ENCODE results near the gene CCDC33.

The CCDC33 gene

GRCh38 chr15:74381481-74381880 lies 145.4 kb downstream of the CCDC33 start:
- DNase-seq (ENCODE audit: low read depth in 2 of 2) = no peak

GRCh38 chr15:74382004-74382816 lies 146.1 kb downstream of the CCDC33 start:
- peak in 1 of 2 experiments; percentile 77 for DNase-seq (ENCODE audit: low read depth in 2 of 2)

- no peak for DNase-seq (ENCODE audit: low read depth in 2 of 2)
These were observed 147.2 kb downstream of the CCDC33 start for GRCh38 chr15:74383286-74383685.

- peak in 1 of 2 experiments; percentile 80 for DNase-seq (ENCODE audit: low read depth in 2 of 2)
These were observed 147.8 kb downstream of the CCDC33 start for GRCh38 chr15:74383695-74384565.

- DNase-seq (ENCODE audit: low read depth in 2 of 2) = no peak
These were observed 148.4 kb downstream of the CCDC33 start for GRCh38 chr15:74384566-74384880.

- no peak for DNase-seq (ENCODE audit: low read depth in 2 of 2)
These were observed 148.9 kb downstream of the CCDC33 start for GRCh38 chr15:74384881-74385643.

- no peak for DNase-seq (ENCODE audit: low read depth in 2 of 2)
These were observed 149.6 kb downstream of the CCDC33 start for GRCh38 chr15:74385733-74386132.

Measured in stimulated activated CD4-positive, alpha-beta T cell treated with anti-CD3 and anti-CD28 coated beads, Interleukin-12 subunit alpha, Interleukin-12 subunit beta, amount 100 ng/mL, for 24 hours (primary cell).